WTC11 (cell line): ENCODE results near the gene USF3. TPM values are rescaled to one million over a fixed set of nuclear protein-coding genes. Genes with fewer than 3 reads are reported as not detected.

Experiments
- ATAC-seq: fragments of 200-7000 bp; cut with Tn5 transposase; 2 replicates; pipeline ENCODE4 v1.10.0; 2021; ENCODE audit warnings: mild to moderate bottlenecking, moderate library complexity
- CTCF ChIA-PET: fragments of 300-600 bp; sonication (Branson Sonifier 250); formaldehyde crosslinking; loops from one replicate; lab custom pipeline; 2021; ENCODE audit warnings: antibody characterized with exemption; lab: Charles Lee
- POLR2A ChIA-PET: fragments of 350-600 bp; sonication (Branson Sonifier 250); formaldehyde crosslinking; loops from one replicate; lab custom pipeline; 2021; ENCODE audit warnings: antibody characterized with exemption; lab: Charles Lee
- DNase-seq: peaks from one replicate; pipeline ENCODE4 v3.0.0; 2021; ENCODE audit warnings: low spot score
- H3K27ac Mint-ChIP-seq: 2 replicates; pipeline ENCODE4 v1.8.0; 2021; ENCODE audit warnings: mixed read lengths
- H3K27me3 Mint-ChIP-seq: 2 replicates; pipeline ENCODE4 v1.8.0; 2021; ENCODE audit warnings: low read depth, mild to moderate bottlenecking, moderate library complexity, mixed read lengths
- H3K36me3 Mint-ChIP-seq: 2 replicates; pipeline ENCODE4 v1.8.0; 2021; ENCODE audit warnings: mixed read lengths
- H3K4me1 Mint-ChIP-seq: 2 replicates; pipeline ENCODE4 v1.8.0; 2022; ENCODE audit warnings: mixed read lengths
- H3K4me3 Mint-ChIP-seq: 2 replicates; pipeline ENCODE4 v1.8.0; 2021; ENCODE audit warnings: mild to moderate bottlenecking, moderate library complexity, mixed read lengths
- H3K9me3 Mint-ChIP-seq: 2 replicates; pipeline ENCODE4 v1.8.0; 2021; ENCODE audit warnings: mixed read lengths
- ATF1 ChIP-seq: sonication (generic); formaldehyde crosslinking; IDR thresholded peaks from 2 replicates; pipeline ENCODE4 v1.8.1; 2023; ENCODE audit warnings: mild to moderate bottlenecking, moderate library complexity, missing genetic modification reagents
- EMX1 ChIP-seq: fragments of 250-450 bp; sonication (Bioruptor Pico); IDR thresholded peaks from 2 replicates; pipeline ENCODE4 v1.8.0; 2021; ENCODE audit warnings: mild to moderate bottlenecking
- ETV6 ChIP-seq: sonication (generic); formaldehyde crosslinking; IDR thresholded peaks from 2 replicates; pipeline ENCODE4 v1.8.1; 2022; ENCODE audit warnings: mild to moderate bottlenecking, missing genetic modification reagents
- GRHL2 ChIP-seq: fragments of 250-450 bp; sonication (Bioruptor Pico); IDR thresholded peaks from 2 replicates; pipeline ENCODE4 v1.8.0; 2022; ENCODE audit warnings: mild to moderate bottlenecking, moderate library complexity; ENCODE audit not compliant: insufficient replicate concordance, severe bottlenecking
- MYBL2 ChIP-seq: sonication (generic); formaldehyde crosslinking; IDR thresholded peaks from 2 replicates; pipeline ENCODE4 v1.8.1; 2023; ENCODE audit warnings: mild to moderate bottlenecking, moderate library complexity, missing genetic modification reagents
- OVOL2 ChIP-seq: fragments of 250-450 bp; sonication (Bioruptor Pico); IDR thresholded peaks from 2 replicates; pipeline ENCODE4 v1.9.0; 2021; ENCODE audit warnings: mild to moderate bottlenecking, borderline replicate concordance
- ZNF121 ChIP-seq: sonication (generic); formaldehyde crosslinking; IDR thresholded peaks from 2 replicates; pipeline ENCODE4 v1.8.0; 2023; ENCODE audit warnings: missing genetic modification reagents
- ZNF138 ChIP-seq: sonication (generic); formaldehyde crosslinking; conservative IDR thresholded peaks from 2 replicates; pipeline ENCODE4 v1.8.1; 2022; ENCODE audit warnings: mild to moderate bottlenecking, moderate library complexity, missing genetic modification reagents
- total RNA-seq: library from RNA; stranded (reverse); gene quantifications from 3 replicates; pipeline ENCODE4 v1.2.3, GENCODE V29; 2021
- TF ChIP-seq, protein P1 (sequence below): sonication (generic); formaldehyde crosslinking; IDR thresholded peaks from 2 replicates; pipeline ENCODE4 v1.8.0; 2023; ENCODE audit warnings: missing genetic modification reagents
- TF ChIP-seq, protein P2 (sequence below): sonication (generic); formaldehyde crosslinking; IDR thresholded peaks from 2 replicates; pipeline ENCODE4 v1.8.1; 2023; ENCODE audit warnings: mild to moderate bottlenecking, missing genetic modification reagents
- TF ChIP-seq, protein P3 (sequence below): sonication (generic); formaldehyde crosslinking; IDR thresholded peaks from 2 replicates; pipeline ENCODE4 v1.8.1; 2022; ENCODE audit warnings: low read depth, mild to moderate bottlenecking, moderate library complexity, missing genetic modification reagents, borderline replicate concordance
- TF ChIP-seq, protein P4 (sequence below): sonication (generic); formaldehyde crosslinking; IDR thresholded peaks from 2 replicates; pipeline ENCODE4 v1.8.0; 2022; ENCODE audit warnings: mild to moderate bottlenecking, missing genetic modification reagents
- TF ChIP-seq, protein P5 (sequence below): fragments of 200-600 bp; IDR thresholded peaks from 2 replicates; pipeline ENCODE4 v1.8.0; 2022; ENCODE audit warnings: antibody characterized with exemption
- TF ChIP-seq, protein P6 (sequence below): fragments of 250-450 bp; sonication (Bioruptor Pico); IDR thresholded peaks from 2 replicates; pipeline ENCODE4 v1.9.0; 2021; ENCODE audit warnings: mild to moderate bottlenecking
- TF ChIP-seq, protein P7 (sequence below): fragments of 250-450 bp; sonication (Bioruptor Pico); IDR thresholded peaks from 2 replicates; pipeline ENCODE4 v2.1.2; 2022; ENCODE audit warnings: mild to moderate bottlenecking, moderate library complexity
- TF ChIP-seq, protein P8 (sequence below): sonication (generic); formaldehyde crosslinking; IDR thresholded peaks from 2 replicates; pipeline ENCODE4 v1.8.1; 2022; ENCODE audit warnings: low read depth, missing genetic modification reagents, borderline replicate concordance

USF3 gene
- total RNA-seq, 1 experiment from 2014 or later, result 16.4 TPM

DNA sequence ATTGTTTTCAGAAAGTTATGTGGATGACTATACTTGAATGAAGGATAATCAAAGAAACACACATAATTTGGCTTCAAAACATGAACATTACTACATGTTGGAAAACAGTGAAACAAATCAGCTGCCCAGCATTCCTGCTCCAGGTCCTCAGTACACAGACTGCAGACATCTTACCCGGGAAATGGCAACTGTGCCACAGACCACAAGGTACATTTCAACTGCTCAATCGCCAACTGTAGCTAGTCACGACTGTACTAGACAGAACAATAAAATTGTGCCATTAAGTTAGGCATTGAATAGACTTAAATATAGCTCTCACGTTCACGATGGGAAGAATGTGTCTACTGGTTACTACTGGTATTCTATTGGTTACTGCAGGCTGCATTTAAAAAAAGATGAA is 44.6 kb upstream of the USF3 start (continued):
- TF ChIP-seq, protein P1, sequence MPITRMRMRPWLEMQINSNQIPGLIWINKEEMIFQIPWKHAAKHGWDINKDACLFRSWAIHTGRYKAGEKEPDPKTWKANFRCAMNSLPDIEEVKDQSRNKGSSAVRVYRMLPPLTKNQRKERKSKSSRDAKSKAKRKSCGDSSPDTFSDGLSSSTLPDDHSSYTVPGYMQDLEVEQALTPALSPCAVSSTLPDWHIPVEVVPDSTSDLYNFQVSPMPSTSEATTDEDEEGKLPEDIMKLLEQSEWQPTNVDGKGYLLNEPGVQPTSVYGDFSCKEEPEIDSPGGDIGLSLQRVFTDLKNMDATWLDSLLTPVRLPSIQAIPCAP, result no peak
- no peak for TF ChIP-seq ATF1 (CRISPR knock-in tag)
- TF ChIP-seq, protein P2, sequence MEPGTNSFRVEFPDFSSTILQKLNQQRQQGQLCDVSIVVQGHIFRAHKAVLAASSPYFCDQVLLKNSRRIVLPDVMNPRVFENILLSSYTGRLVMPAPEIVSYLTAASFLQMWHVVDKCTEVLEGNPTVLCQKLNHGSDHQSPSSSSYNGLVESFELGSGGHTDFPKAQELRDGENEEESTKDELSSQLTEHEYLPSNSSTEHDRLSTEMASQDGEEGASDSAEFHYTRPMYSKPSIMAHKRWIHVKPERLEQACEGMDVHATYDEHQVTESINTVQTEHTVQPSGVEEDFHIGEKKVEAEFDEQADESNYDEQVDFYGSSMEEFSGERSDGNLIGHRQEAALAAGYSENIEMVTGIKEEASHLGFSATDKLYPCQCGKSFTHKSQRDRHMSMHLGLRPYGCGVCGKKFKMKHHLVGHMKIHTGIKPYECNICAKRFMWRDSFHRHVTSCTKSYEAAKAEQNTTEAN (CRISPR knock-in tag), result no peak
- no peak for TF ChIP-seq GRHL2 (CRISPR knock-in tag)
- TF ChIP-seq, protein P3, sequence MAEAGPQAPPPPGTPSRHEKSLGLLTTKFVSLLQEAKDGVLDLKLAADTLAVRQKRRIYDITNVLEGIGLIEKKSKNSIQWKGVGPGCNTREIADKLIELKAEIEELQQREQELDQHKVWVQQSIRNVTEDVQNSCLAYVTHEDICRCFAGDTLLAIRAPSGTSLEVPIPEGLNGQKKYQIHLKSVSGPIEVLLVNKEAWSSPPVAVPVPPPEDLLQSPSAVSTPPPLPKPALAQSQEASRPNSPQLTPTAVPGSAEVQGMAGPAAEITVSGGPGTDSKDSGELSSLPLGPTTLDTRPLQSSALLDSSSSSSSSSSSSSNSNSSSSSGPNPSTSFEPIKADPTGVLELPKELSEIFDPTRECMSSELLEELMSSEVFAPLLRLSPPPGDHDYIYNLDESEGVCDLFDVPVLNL (CRISPR knock-in tag), result no peak
- TF ChIP-seq, protein P4, sequence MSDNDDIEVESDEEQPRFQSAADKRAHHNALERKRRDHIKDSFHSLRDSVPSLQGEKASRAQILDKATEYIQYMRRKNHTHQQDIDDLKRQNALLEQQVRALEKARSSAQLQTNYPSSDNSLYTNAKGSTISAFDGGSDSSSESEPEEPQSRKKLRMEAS, result no peak

DNA sequence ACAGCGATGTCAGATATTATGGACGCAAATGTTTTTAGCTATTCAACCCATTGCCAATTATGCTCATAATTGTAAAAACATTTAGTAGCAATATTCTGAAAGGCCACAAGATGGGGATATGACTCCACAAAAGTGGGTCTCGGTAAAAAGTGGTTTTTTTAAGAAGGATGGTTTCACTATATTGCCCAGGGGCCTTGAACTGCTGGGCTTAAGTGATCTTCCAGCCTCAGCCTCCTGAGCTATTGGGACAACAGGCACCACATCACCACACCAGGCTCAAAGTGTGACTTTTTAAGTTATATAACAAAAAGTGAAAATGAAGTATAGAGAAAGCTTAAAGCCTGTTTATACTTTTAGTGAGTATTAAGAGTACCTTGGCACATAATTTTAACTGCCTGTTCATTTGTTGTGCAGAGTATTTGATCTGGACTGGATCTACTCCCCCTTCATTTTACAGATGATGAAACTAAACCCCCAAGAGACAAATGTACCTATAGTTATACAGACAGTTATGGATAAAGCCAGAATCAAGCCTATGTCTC is 40.2 kb upstream of the USF3 start:
- ChIA-PET CTCF (interaction anchor here (0.7 to 2.4 kb wide), 15 partner anchors 9 to 625 kb away, joined by 3 to 32 read pairs (median 4); partner anchors contain the start of genes ATP6V1A, GRAMD1C and NAA50), POLR2A (interaction anchor here (1.2 kb wide), 1 partner anchor 9 kb away, joined by 3 read pairs; the partner anchor contains the start of gene NAA50)
- DNase-seq (no peak), ATAC-seq (peak; percentile 72)
- no peak overlapping the region for H3K4me3 Mint-ChIP-seq
- 0 out of 2 replicates have a peak, but pooled peaks cover 3% of the 10 kb centered on the region for H3K36me3 Mint-ChIP-seq
- peaks cover 78% of the 10 kb centered on the region for H3K4me1 Mint-ChIP-seq
- no peaks in the 10 kb centered on the region for H3K27me3 Mint-ChIP-seq
- peak overlapping the region; percentile 85 for H3K27ac Mint-ChIP-seq
- no peak for TF ChIP-seq ZNF138 (CRISPR knock-in tag)
- TF ChIP-seq, protein P5, sequence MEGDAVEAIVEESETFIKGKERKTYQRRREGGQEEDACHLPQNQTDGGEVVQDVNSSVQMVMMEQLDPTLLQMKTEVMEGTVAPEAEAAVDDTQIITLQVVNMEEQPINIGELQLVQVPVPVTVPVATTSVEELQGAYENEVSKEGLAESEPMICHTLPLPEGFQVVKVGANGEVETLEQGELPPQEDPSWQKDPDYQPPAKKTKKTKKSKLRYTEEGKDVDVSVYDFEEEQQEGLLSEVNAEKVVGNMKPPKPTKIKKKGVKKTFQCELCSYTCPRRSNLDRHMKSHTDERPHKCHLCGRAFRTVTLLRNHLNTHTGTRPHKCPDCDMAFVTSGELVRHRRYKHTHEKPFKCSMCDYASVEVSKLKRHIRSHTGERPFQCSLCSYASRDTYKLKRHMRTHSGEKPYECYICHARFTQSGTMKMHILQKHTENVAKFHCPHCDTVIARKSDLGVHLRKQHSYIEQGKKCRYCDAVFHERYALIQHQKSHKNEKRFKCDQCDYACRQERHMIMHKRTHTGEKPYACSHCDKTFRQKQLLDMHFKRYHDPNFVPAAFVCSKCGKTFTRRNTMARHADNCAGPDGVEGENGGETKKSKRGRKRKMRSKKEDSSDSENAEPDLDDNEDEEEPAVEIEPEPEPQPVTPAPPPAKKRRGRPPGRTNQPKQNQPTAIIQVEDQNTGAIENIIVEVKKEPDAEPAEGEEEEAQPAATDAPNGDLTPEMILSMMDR, result peak; percentile 34; the same call in 1 of the 2 replicates
- TF ChIP-seq, protein P4, result no peak
- TF ChIP-seq EMX1 (CRISPR knock-in tag), result no peak
- TF ChIP-seq, protein P6, sequence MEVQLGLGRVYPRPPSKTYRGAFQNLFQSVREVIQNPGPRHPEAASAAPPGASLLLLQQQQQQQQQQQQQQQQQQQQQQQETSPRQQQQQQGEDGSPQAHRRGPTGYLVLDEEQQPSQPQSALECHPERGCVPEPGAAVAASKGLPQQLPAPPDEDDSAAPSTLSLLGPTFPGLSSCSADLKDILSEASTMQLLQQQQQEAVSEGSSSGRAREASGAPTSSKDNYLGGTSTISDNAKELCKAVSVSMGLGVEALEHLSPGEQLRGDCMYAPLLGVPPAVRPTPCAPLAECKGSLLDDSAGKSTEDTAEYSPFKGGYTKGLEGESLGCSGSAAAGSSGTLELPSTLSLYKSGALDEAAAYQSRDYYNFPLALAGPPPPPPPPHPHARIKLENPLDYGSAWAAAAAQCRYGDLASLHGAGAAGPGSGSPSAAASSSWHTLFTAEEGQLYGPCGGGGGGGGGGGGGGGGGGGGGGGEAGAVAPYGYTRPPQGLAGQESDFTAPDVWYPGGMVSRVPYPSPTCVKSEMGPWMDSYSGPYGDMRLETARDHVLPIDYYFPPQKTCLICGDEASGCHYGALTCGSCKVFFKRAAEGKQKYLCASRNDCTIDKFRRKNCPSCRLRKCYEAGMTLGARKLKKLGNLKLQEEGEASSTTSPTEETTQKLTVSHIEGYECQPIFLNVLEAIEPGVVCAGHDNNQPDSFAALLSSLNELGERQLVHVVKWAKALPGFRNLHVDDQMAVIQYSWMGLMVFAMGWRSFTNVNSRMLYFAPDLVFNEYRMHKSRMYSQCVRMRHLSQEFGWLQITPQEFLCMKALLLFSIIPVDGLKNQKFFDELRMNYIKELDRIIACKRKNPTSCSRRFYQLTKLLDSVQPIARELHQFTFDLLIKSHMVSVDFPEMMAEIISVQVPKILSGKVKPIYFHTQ (CRISPR knock-in tag), result no peak
- TF ChIP-seq ZNF121 (CRISPR knock-in tag), result peak; percentile 73
- TF ChIP-seq GRHL2 (CRISPR knock-in tag), result no peak
- H3K9me3 Mint-ChIP-seq, result no peaks in the 10 kb centered on the region

DNA sequence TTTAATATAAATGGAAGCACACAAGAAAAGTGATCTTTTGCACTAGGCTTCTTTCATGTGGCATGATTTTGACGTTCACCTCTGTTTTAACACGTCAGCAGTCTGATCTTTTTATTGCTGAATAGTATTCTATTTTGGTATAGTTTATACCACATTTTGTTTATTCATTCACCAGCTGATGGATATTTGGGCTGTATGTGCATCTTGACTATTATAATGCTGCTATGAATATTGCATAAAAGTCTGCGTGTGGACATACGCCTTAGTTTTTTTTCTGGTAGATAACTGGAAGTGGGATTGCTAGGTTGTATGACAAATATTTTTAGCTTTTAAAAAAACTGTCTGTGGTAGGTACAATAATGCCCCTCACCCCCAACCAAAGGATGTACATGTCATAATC is 35.3 kb upstream of the USF3 start:
- H3K9me3 Mint-ChIP-seq, result no peaks in the 10 kb centered on the region
- ChIA-PET CTCF (interaction anchor here (1.7 kb wide), 1 partner anchor 14 kb away, joined by 9 read pairs; the partner anchor contains the start of gene NAA50), POLR2A (no interaction called here)
- ATAC-seq (no peak), DNase-seq (no peak)
- H3K27me3 Mint-ChIP-seq, result no peaks in the 10 kb centered on the region
- H3K36me3 Mint-ChIP-seq, result peaks cover 3% of the 10 kb centered on the region; the same call in 1 of the 2 replicates
- H3K27ac Mint-ChIP-seq, result peak overlapping the region; percentile 62; the same call in 1 of the 2 replicates
- H3K4me1 Mint-ChIP-seq, result peaks cover 44% of the 10 kb centered on the region
- no peak overlapping the region for H3K4me3 Mint-ChIP-seq
- no peak for TF ChIP-seq MYBL2 (CRISPR knock-in tag)
- TF ChIP-seq, protein P7, sequence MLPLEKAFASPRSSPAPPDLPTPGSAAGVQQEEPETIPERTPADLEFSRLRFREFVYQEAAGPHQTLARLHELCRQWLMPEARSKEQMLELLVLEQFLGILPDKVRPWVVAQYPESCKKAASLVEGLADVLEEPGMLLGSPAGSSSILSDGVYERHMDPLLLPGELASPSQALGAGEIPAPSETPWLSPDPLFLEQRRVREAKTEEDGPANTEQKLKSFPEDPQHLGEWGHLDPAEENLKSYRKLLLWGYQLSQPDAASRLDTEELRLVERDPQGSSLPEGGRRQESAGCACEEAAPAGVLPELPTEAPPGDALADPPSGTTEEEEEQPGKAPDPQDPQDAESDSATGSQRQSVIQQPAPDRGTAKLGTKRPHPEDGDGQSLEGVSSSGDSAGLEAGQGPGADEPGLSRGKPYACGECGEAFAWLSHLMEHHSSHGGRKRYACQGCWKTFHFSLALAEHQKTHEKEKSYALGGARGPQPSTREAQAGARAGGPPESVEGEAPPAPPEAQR (CRISPR knock-in tag), result no peak
- TF ChIP-seq, protein P8, sequence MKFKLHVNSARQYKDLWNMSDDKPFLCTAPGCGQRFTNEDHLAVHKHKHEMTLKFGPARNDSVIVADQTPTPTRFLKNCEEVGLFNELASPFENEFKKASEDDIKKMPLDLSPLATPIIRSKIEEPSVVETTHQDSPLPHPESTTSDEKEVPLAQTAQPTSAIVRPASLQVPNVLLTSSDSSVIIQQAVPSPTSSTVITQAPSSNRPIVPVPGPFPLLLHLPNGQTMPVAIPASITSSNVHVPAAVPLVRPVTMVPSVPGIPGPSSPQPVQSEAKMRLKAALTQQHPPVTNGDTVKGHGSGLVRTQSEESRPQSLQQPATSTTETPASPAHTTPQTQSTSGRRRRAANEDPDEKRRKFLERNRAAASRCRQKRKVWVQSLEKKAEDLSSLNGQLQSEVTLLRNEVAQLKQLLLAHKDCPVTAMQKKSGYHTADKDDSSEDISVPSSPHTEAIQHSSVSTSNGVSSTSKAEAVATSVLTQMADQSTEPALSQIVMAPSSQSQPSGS (CRISPR knock-in tag), result no peak
- no peak for TF ChIP-seq OVOL2 (CRISPR knock-in tag)
- TF ChIP-seq, protein P5, result no peak
- no peak for TF ChIP-seq ETV6 (CRISPR knock-in tag)
